ENCODE results near the gene KIRREL1. TPM values are rescaled to one million over a fixed set of nuclear protein-coding genes. Genes with fewer than 3 reads are reported as not detected.

The KIRREL1 gene
- total and polyA plus RNA-seq, 2 of the 8 experiments (the other 6 are each of a cell fraction or from before 2014, with no cell fraction given), result 14.2 to 39.0 TPM

DNA sequence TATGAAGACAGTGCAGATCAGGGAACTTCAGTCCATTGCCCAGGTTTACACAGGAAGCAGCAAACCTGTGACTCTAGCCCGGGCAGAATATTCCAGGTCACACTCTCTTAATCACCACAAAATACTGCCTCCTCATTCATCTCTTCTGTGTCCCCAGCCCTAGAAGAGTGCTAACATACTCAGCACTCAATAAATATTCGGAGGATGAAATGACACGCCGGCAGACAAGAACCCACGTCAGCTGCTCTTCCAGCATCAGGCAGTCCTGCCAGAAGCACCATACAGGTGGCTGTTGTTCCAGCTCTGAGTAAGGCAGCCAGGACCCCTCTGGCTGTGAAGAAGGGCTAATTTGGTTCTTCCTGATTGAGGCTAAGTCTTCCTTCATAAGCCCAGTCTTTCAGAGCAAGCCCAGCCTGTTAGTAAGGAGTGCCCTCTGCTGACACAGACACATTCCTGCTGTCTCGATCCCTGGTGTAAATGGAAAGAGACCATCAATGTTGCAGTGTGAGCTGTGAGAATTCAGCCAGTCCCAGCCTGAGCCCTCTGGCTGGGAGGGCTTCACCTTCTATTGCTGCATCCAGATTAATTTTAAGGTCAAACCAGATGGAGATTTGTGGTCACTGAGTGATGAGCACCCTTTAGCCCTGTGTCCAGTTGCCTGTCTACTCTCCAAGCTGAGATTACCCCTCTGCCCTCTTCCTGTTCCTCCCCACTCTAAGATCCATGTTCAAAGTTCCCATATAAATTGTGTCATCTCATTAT, 45.0 kb upstream of the KIRREL1 start:
- CTCF ChIA-PET (ENCODE audit: partially characterized antibody), result interaction anchor here (0.6 to 9.8 kb wide), 51 partner anchors 9 to 748 kb away, joined by 3 to 110 read pairs (median 4); no protein-coding TSS in a partner anchor
- TF ChIP-seq JUND (IDR thresholded peaks at IDR 0.05; ENCODE audit: low read length) (0 out of 2 replicates have a peak, but pooled peaks have one; percentile 5), RNF2 (IDR thresholded peaks at IDR 0.05; ENCODE audit: borderline replicate concordance, low read depth, low read length, missing control alignments, poor library complexity, severe bottlenecking) (no peak), RAD21 (IDR thresholded peaks at IDR 0.05 in 1 of 2, conservative IDR thresholded peaks at IDR 0.05 in 1 of 2; ENCODE audit: low read depth in 2 of 2, low read length in 2 of 2) (peak; percentile 99), TEAD4 (IDR thresholded peaks at IDR 0.05; ENCODE audit: low read depth, low read length) (0 out of 2 replicates have a peak, but pooled peaks have one; percentile 37), POU5F1 (IDR thresholded peaks at IDR 0.05; ENCODE audit: low read depth, low read length) (no peak), TBP (IDR thresholded peaks at IDR 0.05; ENCODE audit: low read depth, low read length) (peak; percentile 22; the same call in 1 of the 2 replicates)
- TF ChIP-seq, protein P1, sequence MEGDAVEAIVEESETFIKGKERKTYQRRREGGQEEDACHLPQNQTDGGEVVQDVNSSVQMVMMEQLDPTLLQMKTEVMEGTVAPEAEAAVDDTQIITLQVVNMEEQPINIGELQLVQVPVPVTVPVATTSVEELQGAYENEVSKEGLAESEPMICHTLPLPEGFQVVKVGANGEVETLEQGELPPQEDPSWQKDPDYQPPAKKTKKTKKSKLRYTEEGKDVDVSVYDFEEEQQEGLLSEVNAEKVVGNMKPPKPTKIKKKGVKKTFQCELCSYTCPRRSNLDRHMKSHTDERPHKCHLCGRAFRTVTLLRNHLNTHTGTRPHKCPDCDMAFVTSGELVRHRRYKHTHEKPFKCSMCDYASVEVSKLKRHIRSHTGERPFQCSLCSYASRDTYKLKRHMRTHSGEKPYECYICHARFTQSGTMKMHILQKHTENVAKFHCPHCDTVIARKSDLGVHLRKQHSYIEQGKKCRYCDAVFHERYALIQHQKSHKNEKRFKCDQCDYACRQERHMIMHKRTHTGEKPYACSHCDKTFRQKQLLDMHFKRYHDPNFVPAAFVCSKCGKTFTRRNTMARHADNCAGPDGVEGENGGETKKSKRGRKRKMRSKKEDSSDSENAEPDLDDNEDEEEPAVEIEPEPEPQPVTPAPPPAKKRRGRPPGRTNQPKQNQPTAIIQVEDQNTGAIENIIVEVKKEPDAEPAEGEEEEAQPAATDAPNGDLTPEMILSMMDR (IDR thresholded peaks at IDR 0.05; ENCODE audit: control extremely low read depth in 1 of 3, insufficient read depth in 1 of 3, low read depth in 1 of 3, low read length in 3 of 3), result peak; percentile 65 to 96 (median 91)
- Histone ChIP-seq H3K56ac (replicated peaks; ENCODE audit: insufficient read length, low read depth, low read length) (no peak overlapping the region), H2BK15ac (ENCODE audit: low read length) (no peak overlapping the region), H3K36me3 (ENCODE audit: control insufficient read depth in 2 of 4, insufficient read depth in 4 of 4, low read length in 3 of 4) (no peaks in the 10 kb centered on the region), H3K79me2 (ENCODE audit: control insufficient read depth in 1 of 2, insufficient read depth in 2 of 2, low read length in 2 of 2) (no peaks in the 10 kb centered on the region), H3K27me3 (replicated peaks in 1 of 4; ENCODE audit: control insufficient read depth in 3 of 4, extremely low read depth in 1 of 4, insufficient read depth in 3 of 4, low read length in 3 of 4) (no peaks in the 10 kb centered on the region), H4K5ac (ENCODE audit: insufficient read length, low read depth, low read length) (no peak overlapping the region), H3K14ac (ENCODE audit: insufficient read length) (no peak overlapping the region), H2BK5ac (ENCODE audit: low read depth, low read length) (no peak overlapping the region), H2AFZ (ENCODE audit: low read length) (no peak overlapping the region; the same call in 1 of the 2 replicates), H3K4ac (replicated peaks; ENCODE audit: insufficient read length, low read depth, low read length) (no peak overlapping the region), H3K18ac (ENCODE audit: extremely low read depth, low read length) (no peak overlapping the region), H3K27ac (ENCODE audit: low read depth, low read length) (no peak overlapping the region), H3K4me1 (replicated peaks in 1 of 4; ENCODE audit: control insufficient read depth in 3 of 4, insufficient read depth in 4 of 4, low read length in 3 of 4) (no peaks in the 10 kb centered on the region), H3K9ac (replicated peaks in 1 of 4; ENCODE audit: extremely low read depth in 1 of 4, low read depth in 3 of 4, low read length in 3 of 4) (no peak overlapping the region), H2AK5ac (ENCODE audit: low read depth, low read length) (no peak overlapping the region), H3K4me3 (ENCODE audit: extremely low read depth in 1 of 4, insufficient read depth in 2 of 4, low read depth in 3 of 4, low read length in 4 of 4) (no peak overlapping the region), H2BK120ac (replicated peaks; ENCODE audit: low read depth, low read length) (no peak overlapping the region), H3K4me2 (ENCODE audit: insufficient read depth in 1 of 2, low read depth in 2 of 2, low read length in 2 of 2) (no peak overlapping the region), H3K23ac (ENCODE audit: insufficient read length) (no peak overlapping the region), H3K23me2 (ENCODE audit: low read depth, low read length) (0 out of 2 replicates have a peak, but pooled peaks cover 2% of the 10 kb centered on the region), H4K91ac (replicated peaks; ENCODE audit: insufficient read length, low read length) (no peak overlapping the region), H4K8ac (ENCODE audit: extremely low read depth, insufficient read depth, low read length) (no peak overlapping the region), H3K79me1 (ENCODE audit: low read depth, low read length) (no peaks in the 10 kb centered on the region), H2BK20ac (ENCODE audit: low read length) (no peak overlapping the region), H4K20me1 (replicated peaks in 1 of 2; ENCODE audit: control insufficient read depth in 1 of 2, insufficient read depth in 2 of 2, low read length in 2 of 2) (no peaks in the 10 kb centered on the region), H2BK12ac (ENCODE audit: low read depth, low read length) (no peak overlapping the region), H3K9me3 (ENCODE audit: insufficient read depth in 2 of 2, low read depth in 1 of 2, low read length in 1 of 2) (no peaks in the 10 kb centered on the region)
- WGBS, 2 experiments (ENCODE audit: extremely low coverage in 1 of 2, insufficient coverage in 1 of 2, insufficient read length in 1 of 2, insufficient replicate concordance in 2 of 2, low coverage in 1 of 2, low lambda C conversion rate in 2 of 2, missing lambda C conversion rate in 1 of 2), result 67% methylated on average over 6 of the region's 6 CpGs; no CpG with 5 or more reads in 1 of the 2 experiments
- FAIRE-seq, result peak; percentile 89
- POLR2A ChIA-PET (ENCODE audit: partially characterized antibody), result no interaction called here
- DNase-seq (ENCODE audit: low read depth in 1 of 2, low spot score in 2 of 2), result peak in 1 of 2 experiments; percentile 39
